ENCODE data around the gene ABCC2.
"Not testable (repeated sequence)": the region's sequence is repeated elsewhere in the genome, so short reads cannot be mapped to it uniquely, and the experiment has no call there.

The ABCC2 gene

DNA sequence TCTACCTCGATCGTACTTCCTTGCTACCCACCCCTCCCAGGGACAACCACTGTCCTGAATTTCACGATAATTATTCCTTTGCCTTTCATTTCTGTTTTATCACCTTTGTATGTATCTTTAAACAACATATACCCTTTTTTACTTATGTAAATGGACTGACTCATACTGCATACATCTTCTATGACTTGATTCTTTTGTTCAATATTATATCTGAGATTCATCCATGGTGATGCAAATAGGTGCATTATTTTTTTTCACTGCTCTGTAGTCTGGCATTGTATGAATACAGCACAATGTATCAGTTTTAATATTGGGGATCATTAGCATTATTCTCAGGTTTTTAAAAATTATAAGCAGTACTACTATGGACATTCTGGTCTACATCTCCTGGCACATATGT is 69.4 kb downstream of the ABCC2 start:
- no peak for DNase-seq (ENCODE audit: low read depth in 2 of 3, low spot score in 2 of 3)

DNA sequence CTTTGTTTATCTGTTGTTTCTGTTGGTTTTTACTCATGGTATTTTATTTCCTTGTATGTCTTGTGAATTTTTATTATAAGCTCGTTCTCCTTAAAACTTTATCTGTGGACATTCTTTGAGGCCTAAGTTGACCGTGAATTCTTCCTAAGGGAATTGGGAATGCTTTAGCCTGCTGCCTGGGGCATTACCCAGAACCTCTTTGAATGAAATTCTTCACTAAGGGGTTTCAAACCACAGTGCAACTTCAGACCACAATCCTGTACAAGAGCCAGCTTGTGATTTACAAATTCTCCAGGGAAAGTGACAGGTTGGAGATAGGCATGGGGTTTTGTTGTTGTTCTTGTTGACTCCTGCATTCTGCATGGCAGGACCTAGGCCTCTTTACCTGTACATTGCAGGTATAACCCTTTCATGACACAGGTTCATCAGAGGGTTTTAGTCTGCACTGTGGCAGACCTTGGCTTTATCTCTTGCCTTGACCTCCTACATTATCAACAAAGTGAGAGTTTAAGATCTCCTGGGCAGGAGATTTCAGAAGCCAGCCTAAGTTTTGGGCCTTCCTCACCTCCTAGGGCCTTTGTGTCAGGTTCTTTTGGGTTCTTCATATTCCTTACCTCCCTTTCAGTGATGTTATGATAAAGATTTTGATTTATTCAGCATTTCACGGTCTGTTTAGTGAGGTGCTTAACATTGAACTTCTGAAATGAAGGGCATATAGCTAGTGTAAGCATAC is 70.2 kb downstream of the ABCC2 start:
- no peak for DNase-seq (ENCODE audit: low read depth in 2 of 3, low spot score in 2 of 3)

DNA sequence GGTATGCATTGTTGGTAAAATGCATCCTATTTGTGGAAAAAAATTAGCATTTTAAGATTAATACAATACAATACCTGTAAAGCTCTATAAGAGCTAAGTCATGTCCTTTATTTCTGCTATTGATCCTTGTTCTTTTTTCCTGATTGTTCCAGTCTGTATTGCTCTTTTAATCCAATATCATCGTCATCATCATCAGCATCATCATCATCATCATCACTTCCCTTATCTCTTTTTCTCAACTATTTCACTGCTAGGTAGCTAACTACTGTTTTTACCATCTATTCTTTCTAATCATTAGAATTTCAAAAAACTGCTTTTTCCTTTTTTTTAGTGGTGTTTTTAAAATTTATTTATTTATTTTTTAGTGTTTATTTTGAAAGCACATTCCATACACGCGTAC is 71.2 kb downstream of the ABCC2 start:
- no peak for DNase-seq (ENCODE audit: low read depth in 2 of 3, low spot score in 2 of 3)

DNA sequence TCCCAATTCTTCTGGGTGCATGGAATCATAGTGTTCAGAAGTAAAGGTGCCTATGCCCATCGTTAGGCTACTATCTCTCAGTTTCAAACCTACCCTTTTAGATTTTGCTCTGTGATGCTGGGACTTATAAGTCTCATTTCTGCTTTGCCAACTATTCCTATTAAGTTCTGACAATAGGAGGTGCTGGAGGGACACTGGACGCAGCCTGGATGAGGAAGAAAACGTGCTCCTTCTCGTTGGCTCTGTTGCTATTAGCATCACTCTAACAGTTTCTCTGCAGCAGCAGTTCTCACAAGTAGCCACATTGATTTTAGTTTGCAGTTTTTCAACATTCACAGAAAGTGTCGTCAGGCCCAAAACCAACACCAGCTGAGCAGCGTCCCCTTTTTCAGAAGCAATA is 72.4 kb downstream of the ABCC2 start:
- DNase-seq (ENCODE audit: low read depth in 2 of 3, low spot score in 2 of 3), result no peak

DNA sequence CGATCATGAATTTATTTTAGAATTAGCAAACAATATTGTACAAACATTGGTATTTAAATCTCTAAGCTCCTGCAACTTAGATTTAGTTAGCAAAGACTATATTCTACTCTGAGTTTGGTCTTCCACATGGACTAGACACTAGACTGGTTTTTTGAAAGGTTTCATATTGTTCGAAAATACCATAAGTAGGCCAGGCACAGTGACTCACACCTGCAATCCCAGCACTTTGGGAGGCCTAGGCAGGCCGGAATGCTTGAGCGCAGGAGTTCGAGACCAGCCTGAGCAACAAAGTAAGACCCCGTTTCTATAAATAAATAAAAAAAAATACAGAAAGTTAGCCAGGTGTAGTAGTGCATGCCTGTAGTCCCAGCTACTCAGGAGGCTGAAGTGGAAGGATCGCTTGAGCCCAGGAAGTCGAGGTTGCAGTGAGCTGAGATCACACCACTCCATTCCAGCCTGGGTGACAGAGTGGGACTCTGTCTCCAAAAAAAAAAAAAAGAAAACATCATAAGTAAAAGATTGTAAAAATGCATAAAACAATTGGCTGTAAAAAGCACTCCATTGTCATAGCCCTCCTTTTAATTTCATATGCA is 73.1 kb downstream of the ABCC2 start:
- DNase-seq (ENCODE audit: low read depth in 2 of 3, low spot score in 2 of 3), result no peak

DNA sequence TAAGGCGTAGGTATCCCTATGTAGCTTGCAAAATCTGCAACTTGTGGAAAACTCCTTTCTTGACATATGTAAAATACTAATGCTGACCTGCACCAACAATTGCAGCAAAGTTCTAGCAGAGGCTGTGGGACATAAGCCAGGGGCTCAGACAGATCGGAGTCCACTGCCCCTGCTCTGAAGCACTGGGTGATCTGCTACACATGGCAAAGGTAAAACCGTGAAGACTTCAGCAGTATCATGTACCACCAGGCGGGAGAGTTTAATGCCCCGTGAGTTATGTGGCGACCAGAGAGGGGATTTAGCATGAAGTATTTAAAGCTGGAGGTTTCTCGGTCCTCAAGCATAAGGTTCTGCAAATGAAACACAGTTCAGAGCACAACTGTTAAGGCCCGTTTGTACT is 76.4 kb downstream of the ABCC2 start:
- DNase-seq (ENCODE audit: low read depth in 2 of 3, low spot score in 2 of 3), result no peak

DNA sequence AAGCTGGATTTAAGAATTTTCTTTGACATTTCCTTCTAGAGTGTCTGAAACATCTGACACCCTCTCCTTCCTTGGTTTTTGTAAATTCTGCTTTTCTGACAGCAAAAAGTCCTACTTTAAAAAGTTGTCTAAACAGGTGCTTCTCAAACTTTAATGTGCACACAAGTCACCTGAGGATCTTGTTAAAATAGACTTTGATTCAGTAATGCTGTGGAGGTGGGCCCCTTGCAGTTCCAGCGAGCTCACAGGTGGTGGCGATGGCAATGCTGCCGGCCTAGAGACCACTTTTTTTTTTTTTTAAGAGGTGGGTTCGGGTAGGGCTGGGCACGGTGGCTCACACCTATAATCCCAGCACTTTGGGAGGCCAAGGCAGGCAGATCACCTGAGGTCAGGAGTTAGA is 77.1 kb downstream of the ABCC2 start:
- no peak for DNase-seq (ENCODE audit: low read depth in 2 of 3, low spot score in 2 of 3)

DNA sequence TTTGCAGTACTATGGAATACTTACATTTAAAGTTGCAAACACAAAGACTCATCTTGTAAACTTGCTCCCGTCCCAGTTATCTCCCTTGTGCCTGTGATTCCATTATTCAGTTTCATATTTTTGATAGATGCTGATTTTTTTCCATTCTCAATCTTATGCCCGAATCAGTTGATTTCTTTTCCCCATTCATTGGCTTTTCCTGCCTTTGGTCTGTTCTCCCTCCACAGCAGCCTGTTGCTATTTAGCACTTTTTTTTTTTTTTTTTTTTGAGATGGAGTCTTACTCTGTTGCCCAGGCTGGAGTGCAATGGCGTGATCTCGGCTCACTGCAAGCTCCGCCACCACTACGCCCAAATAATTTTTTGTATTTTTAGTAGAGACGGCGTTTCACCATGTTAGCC is 78.0 kb downstream of the ABCC2 start:
- DNase-seq (ENCODE audit: low read depth in 2 of 3, low spot score in 2 of 3), result no peak

DNA sequence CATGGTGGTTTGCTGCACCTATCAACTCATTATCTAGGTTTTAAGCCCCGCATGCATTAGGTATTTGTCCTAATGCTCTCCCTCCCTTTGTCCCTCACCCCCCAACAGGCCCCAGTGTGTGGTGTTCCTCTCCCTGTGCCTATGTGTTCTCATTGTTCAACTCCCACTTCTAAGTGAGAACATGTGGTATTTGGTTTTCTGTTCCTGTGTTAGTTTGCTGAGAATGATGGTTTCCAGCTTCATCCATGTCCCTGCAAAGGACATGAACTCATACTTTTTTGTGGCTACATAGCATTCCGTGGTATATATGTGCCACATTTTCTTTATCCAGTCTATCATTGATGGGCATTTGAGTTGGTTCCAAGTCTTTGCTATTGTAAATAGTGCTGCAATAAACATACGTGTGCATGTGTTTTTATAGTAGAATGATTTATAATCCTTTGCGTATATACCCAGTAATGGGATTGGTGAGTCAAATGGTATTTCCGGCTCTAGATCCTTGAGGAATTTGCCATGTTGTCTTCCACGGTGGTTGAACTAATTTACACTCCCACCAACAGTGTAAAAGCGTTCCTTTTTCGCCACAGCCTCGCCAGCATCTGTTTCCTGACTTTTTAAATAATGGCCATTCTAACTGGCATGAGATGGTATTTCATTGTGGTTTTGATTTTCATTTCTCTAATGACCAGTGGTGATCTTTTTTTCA is 81.2 kb downstream of the ABCC2 start:
- not testable (repeated sequence) for DNase-seq (ENCODE audit: low read depth in 2 of 3, low spot score in 2 of 3)

DNA sequence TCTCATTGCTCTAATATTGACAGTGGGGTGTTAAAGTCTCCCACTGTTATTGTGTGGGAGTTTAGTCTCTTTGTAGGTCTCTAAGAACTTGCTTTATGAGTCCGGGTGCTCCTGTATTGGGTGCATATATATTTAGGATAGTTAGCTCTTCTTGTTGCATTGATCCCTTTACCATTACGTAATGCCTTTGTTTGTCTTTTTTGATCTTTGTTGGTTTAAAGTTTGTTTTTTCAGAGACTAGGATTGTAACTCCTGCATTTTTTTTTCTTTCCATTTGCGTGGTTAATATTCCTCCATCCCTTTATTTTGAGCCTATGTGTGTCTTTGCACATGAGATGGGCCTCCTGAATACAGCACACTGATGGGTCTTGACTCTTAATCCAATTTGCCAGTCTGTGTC is 84.8 kb downstream of the ABCC2 start:
- DNase-seq (ENCODE audit: low read depth in 2 of 3, low spot score in 2 of 3), result not testable (repeated sequence)

DNA sequence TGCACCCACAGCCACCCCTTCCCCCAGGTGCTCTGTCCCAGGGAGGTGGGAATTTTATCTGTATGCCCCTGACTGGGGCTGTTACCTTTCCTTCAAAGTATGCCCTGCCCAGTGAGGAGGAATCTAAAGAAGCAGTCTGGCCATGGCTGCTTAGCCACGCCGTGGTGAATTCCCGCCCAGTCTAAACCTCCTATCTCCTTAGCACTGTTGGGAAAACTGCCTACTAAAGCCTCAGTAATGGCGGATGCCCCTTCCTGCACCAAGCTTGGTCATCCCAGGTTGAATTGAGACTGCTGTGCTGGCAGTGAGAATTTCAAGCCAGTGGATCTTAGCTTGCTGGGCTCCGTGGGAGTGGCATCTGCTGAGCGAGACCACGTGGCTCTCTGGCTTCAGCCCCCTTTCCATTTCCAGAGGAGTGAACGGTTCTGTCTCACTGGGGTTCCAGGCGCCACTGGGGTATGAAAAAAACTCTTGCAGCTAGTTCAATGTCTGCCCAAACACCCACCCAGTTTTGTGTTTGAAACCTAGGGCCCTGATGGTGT is 87.2 kb downstream of the ABCC2 start:
- no peak for DNase-seq (ENCODE audit: low read depth in 2 of 3, low spot score in 2 of 3)

DNA sequence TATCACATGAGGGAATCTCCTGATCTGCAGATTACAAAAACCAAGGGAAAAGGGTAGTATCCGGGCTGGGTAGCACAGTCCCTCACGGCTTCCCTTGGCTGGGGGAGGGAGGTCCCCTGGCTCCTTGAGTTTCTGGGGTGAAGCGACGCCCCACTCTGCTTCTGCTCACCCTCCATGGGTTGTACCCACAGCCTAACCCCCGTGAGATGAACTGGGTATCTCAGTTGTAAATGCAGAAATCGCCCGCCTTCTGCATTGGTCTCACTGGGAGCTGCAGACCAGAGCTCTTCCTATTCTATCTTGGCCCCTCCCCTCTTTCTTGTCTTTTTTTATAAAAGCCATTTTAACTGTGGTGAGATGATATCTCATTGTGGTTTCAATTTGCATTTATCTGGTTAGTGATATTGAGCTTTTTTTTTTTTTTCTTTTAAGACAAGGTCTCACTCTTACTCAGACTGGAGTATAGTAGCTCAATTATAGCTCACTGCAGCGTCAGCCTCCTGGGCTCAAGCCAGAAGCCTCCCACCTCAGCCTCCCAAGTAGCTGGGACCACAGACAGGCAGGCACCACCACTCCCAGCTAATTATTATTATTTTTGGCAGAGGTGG is 87.8 kb downstream of the ABCC2 start:
- peak in 1 of 3 experiments; percentile 7 for DNase-seq (ENCODE audit: low read depth in 2 of 3, low spot score in 2 of 3)

DNA sequence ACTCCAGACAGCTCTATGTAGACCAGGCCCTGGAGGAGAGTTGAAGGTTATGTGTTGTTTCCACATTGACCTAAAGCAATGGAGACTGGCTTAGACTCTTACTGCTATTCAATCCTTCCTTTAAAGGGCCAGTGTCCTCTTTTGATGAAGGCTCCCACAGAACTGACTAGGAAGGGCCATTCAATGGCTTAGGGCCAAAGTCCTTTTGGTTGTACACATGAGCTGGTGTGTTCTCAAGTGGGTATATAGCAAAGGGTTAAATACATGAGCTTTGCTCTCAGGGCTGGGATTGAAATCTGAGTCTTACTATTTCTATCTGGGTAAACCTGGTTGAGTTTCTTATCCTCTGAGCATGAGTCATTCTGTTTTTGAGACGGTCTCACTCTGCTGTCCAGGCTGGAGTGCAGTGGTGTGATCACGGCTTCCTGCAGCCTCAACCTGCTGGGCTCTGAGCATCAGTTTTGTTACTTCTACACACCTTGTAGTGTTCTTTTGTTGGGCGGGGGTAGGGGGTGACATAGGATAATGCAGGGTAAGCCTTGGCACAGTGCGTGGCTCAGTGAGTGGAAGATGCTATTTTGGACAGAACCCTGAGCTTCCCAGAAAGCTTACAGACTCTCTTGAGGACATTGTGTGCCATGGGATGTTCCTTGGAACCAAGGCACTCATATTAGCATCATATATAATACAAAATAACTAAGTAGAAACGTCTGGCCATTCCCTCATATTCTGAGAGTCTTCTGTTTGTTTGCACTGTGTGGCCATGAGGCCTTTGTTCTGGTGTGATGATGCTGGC is 90.1 kb downstream of the ABCC2 start:
- no peak for DNase-seq (ENCODE audit: low read depth in 2 of 3, low spot score in 2 of 3)

DNA sequence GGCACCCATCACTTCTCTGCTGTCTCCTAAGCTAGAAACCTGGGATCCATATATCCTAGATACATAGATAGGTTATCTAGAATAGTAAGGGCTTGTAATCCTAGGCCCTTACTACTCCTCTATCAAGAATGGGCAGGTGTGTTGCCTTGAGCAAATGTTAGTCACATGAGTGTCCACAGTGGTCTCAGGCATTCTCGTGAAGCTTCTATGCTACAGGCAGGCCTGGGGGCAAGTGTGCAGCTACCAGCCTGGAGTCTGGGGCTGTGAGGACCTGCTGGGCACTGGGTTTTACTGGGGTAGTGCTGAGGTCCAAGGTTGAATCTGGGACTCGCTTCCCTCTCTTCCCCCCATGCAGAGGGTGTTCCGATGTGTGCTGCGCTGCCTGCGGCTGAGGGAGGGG is 91.4 kb downstream of the ABCC2 start:
- no peak for DNase-seq (ENCODE audit: low read depth in 2 of 3, low spot score in 2 of 3)

DNA sequence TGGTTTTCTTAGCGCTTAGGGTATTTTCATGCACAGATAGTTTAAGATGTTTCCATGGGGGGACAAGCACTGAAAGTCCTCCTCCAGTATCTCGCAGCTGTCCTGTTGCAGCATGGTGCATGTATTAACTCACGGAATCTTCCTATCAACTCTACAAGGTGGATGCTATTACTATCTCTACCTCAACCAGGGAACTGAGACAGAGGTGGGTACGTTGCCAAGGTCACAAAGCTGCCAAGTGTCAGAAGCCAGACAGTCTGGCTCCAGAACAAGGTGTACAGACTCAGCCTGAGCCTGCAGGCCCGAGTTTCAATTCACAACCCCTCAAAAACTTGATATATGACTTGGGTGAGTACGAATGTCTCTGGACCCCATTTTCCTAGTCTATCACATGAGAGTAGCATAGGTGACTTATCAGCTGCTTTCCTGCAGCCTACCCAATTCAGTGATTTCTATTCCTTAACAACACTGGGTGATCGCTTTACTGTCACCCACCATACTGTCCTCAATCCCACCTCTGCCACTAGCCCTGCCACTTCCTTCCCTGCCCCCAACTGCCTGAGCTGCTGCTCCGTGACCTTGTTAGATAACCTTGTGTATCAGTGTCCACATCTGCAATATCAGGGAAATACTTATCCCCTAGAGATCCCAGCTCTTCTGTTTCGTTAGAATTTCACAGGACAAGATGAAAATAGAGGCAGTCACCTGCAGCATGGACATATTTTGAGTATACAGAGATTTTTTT is 92.1 kb downstream of the ABCC2 start:
- no peak for DNase-seq (ENCODE audit: low read depth in 2 of 3, low spot score in 2 of 3)

DNA sequence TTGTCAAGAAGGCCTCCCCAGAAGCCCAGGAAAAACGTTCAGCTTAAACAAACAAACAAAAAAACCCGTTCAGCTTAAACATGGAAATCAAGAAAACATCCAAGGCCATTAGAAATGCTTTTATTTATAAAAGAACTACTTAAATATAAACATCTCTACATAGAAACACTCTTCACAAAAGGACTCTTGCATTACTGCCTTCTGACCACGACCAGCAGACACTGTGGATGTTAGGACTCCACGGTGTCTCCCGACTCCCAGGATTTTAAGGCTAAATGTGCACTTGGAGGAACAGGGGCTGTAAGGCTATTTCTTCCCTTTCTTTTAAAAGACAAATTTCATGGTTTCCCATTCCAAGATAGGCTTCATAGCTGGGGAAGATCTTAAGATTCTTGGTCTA is 93.0 kb downstream of the ABCC2 start:
- no peak for DNase-seq (ENCODE audit: low read depth in 2 of 3, low spot score in 2 of 3)

DNA sequence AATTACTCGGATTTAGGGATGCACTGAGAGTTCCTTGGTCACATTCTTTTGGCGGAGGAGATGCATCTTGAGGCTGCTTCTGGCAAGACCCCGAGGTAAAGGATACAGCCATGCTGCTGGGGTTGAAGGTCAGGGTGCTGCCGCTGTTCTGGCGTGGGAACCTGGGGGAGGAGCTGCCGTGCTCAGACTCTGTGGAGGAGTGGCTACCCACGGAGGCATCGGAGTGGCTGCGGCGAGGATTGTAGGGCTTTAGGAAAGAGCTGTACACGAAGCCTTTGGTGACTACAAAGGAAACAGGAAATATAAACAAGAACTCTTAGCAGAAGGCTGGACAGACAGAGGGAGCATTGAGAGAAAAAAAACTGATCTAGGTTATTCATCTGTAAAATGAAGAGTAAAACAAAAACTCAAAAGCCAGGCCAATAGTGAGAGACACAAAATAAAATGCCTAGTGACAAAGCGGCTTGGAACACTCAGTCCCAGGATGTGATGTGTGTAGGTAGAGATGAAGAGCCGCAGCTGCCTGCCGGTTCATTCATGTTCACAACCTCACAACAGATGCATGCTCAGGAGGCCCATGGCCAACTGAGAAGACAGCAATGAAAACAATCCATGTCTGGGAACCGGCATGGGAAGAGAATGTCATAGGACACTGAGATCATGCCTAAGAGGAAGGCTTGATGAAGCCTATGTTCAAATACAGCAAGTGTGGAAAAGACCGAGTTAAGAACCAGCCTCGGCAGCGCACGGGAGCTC is 97.8 kb downstream of the ABCC2 start:
- no peak for DNase-seq (ENCODE audit: low read depth in 2 of 3, low spot score in 2 of 3)

DNA sequence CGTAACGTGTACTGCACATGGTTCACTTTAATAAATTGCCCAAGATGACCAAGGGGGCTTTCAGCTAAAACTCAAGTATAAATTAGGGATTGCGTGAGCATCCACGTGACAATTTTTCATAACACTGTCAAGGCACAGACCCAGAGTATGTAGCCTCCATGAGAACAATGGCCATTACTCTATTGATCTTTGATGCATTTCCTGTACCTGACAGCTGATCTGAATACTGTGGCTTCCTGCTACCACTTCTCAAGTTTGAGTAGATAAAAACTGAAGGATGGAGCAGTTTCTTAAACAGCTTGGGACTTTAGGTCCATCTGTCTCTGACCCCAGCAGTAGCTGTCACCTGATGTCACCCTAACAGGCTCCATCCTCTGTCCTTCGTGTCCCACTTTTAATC is 98.9 kb downstream of the ABCC2 start:
- DNase-seq (ENCODE audit: low read depth in 2 of 3, low spot score in 2 of 3), result no peak

DNA sequence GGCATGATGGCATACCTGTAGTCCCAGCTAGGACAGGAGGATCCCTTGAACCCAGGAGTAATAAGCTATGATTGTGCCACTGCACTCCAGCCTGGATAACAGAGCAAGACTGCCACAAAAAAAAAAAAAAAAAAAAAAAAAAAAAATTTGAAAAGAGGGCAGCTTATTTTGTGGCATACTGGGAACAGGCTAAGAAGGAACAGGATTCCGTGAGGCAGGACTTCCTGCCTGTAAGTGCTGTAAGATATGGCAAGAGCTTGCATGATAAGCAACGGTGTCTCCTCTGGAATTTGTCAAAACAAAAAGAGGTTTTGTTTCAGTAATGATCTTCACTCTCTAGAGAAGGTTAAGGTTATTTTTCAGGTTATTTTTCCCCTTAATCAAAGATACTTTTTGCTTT is 101.1 kb downstream of the ABCC2 start:
- no peak for DNase-seq (ENCODE audit: low read depth in 2 of 3, low spot score in 2 of 3)

DNA sequence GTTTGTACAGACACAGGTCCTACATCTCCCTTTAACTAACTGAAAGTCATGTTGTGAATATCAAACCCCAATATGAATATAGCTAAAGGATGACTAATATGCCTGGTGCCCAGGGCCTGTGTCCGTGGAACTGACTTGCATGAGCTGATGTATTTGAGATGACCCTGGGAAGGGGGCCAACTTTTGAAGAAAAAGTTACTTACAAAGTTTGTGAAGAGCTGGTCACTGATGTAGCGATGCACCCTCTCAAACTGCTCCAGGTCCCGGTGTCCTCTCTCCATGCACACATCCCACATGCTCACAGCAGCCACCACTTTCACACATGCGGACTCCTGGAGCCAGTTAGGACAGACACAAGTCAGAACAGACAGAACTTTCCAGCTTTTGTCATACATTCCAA is 106.2 kb downstream of the ABCC2 start:
- no peak for DNase-seq (ENCODE audit: low read depth in 2 of 3, low spot score in 2 of 3)

Measured in activated CD8-positive, alpha-beta memory T cell treated with anti-CD3 and anti-CD28 coated beads for 48 hours (primary cell).